Ovary (tissue), 3 donors: ENCODE measurements around the gene DPY19L3.

Experiments used
- POLR2A ChIP-seq: fragments of 450-650 bp; IDR thresholded peaks from one replicate; pipeline ENCODE4 v1.6.1; 2017; ENCODE audit warnings: antibody characterized with exemption, mild to moderate bottlenecking, moderate library complexity
- TF ChIP-seq, protein P1 (sequence below), 3 donors: fragments of 450-650 bp in 2 of 3; fragments of 200-600 bp in 1 of 3; IDR thresholded peaks; one replicate each; pipeline versions ENCODE4 v1.5.1 to v1.8.0; 2016 to 2022; ENCODE audit warnings: antibody characterized with exemption in 3 of 3, mild to moderate bottlenecking in 1 of 3
- donor health status: DM: no; HTN: no; CAD: no.

DNA sequence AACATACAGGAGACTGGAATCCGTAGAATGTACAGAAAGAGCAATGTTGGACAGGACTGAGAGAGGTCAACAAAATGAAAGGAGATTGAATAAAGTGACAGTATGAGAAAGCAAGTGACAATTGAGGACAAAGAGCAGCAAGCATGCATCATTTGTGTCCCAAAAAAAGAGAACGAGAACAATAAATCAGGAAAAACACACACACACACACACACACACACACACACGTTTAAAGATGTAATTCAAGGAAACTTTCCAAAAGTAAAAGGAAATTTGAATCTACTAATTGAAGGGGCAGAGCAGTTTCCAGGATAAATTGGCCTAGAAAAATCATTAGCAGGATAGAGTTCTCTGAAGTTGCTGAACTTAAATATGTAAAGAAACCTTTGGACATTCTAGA, 16.9 kb downstream of the DPY19L3 start:
- TF ChIP-seq, protein P1, sequence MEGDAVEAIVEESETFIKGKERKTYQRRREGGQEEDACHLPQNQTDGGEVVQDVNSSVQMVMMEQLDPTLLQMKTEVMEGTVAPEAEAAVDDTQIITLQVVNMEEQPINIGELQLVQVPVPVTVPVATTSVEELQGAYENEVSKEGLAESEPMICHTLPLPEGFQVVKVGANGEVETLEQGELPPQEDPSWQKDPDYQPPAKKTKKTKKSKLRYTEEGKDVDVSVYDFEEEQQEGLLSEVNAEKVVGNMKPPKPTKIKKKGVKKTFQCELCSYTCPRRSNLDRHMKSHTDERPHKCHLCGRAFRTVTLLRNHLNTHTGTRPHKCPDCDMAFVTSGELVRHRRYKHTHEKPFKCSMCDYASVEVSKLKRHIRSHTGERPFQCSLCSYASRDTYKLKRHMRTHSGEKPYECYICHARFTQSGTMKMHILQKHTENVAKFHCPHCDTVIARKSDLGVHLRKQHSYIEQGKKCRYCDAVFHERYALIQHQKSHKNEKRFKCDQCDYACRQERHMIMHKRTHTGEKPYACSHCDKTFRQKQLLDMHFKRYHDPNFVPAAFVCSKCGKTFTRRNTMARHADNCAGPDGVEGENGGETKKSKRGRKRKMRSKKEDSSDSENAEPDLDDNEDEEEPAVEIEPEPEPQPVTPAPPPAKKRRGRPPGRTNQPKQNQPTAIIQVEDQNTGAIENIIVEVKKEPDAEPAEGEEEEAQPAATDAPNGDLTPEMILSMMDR (IDR thresholded peaks at IDR 0.05): no peak
- TF ChIP-seq POLR2A: no peak
